ENCODE measurements around the gene GLRX.

GLRX gene

GRCh38 chr5:95799191-95799835 is 23.2 kb downstream of the GLRX start:
- no peak overlapping the region for H3K27ac ChIP-seq (ENCODE audit: low read length)
- H3K4me3 ChIP-seq (ENCODE audit: low read length) = no peak overlapping the region
- no peaks in the 10 kb centered on the region for H3K27me3 ChIP-seq (replicated peaks; ENCODE audit: insufficient read depth, low read length)
- H2AFZ ChIP-seq (ENCODE audit: low read length) = no peak overlapping the region
- H3K9me3 ChIP-seq (replicated peaks; ENCODE audit: insufficient read depth, low read length) = no peaks in the 10 kb centered on the region
- H3K36me3 ChIP-seq (replicated peaks; ENCODE audit: insufficient read depth, low read length) = no peaks in the 10 kb centered on the region
- H3K4me2 ChIP-seq (ENCODE audit: low read depth, low read length) = no peak overlapping the region
- no peaks in the 10 kb centered on the region for H3K79me2 ChIP-seq (ENCODE audit: low read length)
- H3F3A ChIP-seq (ENCODE audit: insufficient read depth, low read length) = no peaks in the 10 kb centered on the region
- no peaks in the 10 kb centered on the region for H3K4me1 ChIP-seq (ENCODE audit: low read length)
- H3K9ac ChIP-seq (ENCODE audit: low read length) = no peak overlapping the region
- H4K20me1 ChIP-seq (ENCODE audit: insufficient read depth, low read length) = no peaks in the 10 kb centered on the region
- H3K9me2 ChIP-seq (replicated peaks; ENCODE audit: insufficient read depth, low read length) = no peaks in the 10 kb centered on the region
- TF ChIP-seq, protein P1, sequence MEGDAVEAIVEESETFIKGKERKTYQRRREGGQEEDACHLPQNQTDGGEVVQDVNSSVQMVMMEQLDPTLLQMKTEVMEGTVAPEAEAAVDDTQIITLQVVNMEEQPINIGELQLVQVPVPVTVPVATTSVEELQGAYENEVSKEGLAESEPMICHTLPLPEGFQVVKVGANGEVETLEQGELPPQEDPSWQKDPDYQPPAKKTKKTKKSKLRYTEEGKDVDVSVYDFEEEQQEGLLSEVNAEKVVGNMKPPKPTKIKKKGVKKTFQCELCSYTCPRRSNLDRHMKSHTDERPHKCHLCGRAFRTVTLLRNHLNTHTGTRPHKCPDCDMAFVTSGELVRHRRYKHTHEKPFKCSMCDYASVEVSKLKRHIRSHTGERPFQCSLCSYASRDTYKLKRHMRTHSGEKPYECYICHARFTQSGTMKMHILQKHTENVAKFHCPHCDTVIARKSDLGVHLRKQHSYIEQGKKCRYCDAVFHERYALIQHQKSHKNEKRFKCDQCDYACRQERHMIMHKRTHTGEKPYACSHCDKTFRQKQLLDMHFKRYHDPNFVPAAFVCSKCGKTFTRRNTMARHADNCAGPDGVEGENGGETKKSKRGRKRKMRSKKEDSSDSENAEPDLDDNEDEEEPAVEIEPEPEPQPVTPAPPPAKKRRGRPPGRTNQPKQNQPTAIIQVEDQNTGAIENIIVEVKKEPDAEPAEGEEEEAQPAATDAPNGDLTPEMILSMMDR (IDR thresholded peaks at IDR 0.05; ENCODE audit: low read length) = no peak
- TF ChIP-seq EZH2phosphoT487 (IDR thresholded peaks at IDR 0.05; ENCODE audit: low read length) (no peak), EZH2 (optimal IDR thresholded peaks at IDR 0.05; ENCODE audit: low read depth, low read length) (no peak)
- no peak for DNase-seq

DNA sequence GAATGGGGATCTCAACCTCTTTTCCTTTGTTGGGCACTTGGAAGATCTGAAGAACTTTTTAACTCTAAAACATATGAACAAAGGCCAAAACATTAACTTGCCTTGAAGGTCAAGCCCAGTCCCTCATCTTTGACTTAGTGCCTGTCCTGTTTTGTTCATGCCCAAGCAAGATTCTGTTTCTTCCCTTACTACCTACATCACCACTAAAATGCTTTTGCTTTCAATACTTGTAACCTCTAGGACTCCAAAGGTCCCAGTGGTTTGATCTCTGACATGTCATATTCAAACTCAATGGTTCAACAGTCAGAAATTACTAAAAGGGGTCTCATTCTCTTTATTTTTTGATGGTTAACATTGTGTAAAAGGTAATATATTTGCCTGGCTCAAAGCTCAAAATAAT is 24.0 kb downstream of the GLRX start:
- no peak overlapping the region for H3K9ac ChIP-seq (ENCODE audit: low read length)
- H3K27me3 ChIP-seq (replicated peaks; ENCODE audit: insufficient read depth, low read length) = no peaks in the 10 kb centered on the region
- no peaks in the 10 kb centered on the region for H3K36me3 ChIP-seq (replicated peaks; ENCODE audit: insufficient read depth, low read length)
- H3K79me2 ChIP-seq (ENCODE audit: low read length) = no peaks in the 10 kb centered on the region
- H3K4me3 ChIP-seq (ENCODE audit: low read length) = no peak overlapping the region
- H3K9me3 ChIP-seq (replicated peaks; ENCODE audit: insufficient read depth, low read length) = no peaks in the 10 kb centered on the region
- no peaks in the 10 kb centered on the region for H4K20me1 ChIP-seq (ENCODE audit: insufficient read depth, low read length)
- no peak overlapping the region for H3K27ac ChIP-seq (ENCODE audit: low read length)
- no peak overlapping the region for H2AFZ ChIP-seq (ENCODE audit: low read length)
- no peak overlapping the region for H3K4me2 ChIP-seq (ENCODE audit: low read depth, low read length)
- TF ChIP-seq EZH2phosphoT487 (IDR thresholded peaks at IDR 0.05; ENCODE audit: low read length) (no peak), EZH2 (optimal IDR thresholded peaks at IDR 0.05; ENCODE audit: low read depth, low read length) (no peak)
- TF ChIP-seq, protein P1 (IDR thresholded peaks at IDR 0.05; ENCODE audit: low read length) = no peak
- no peaks in the 10 kb centered on the region for H3F3A ChIP-seq (ENCODE audit: insufficient read depth, low read length)
- no peak for DNase-seq
- no peaks in the 10 kb centered on the region for H3K9me2 ChIP-seq (replicated peaks; ENCODE audit: insufficient read depth, low read length)
- H3K4me1 ChIP-seq (ENCODE audit: low read length) = no peaks in the 10 kb centered on the region

- no peak overlapping the region for H3K4me2 ChIP-seq (ENCODE audit: low read depth, low read length)
- H3K9ac ChIP-seq (ENCODE audit: low read length) = no peak overlapping the region
- no peak overlapping the region for H2AFZ ChIP-seq (ENCODE audit: low read length)
- no peaks in the 10 kb centered on the region for H3K9me2 ChIP-seq (replicated peaks; ENCODE audit: insufficient read depth, low read length)
- DNase-seq = no peak
- no peaks in the 10 kb centered on the region for H3K27me3 ChIP-seq (replicated peaks; ENCODE audit: insufficient read depth, low read length)
- H3K9me3 ChIP-seq (replicated peaks; ENCODE audit: insufficient read depth, low read length) = no peaks in the 10 kb centered on the region
- H3K27ac ChIP-seq (ENCODE audit: low read length) = no peak overlapping the region
- H4K20me1 ChIP-seq (ENCODE audit: insufficient read depth, low read length) = no peaks in the 10 kb centered on the region
- no peaks in the 10 kb centered on the region for H3F3A ChIP-seq (ENCODE audit: insufficient read depth, low read length)
- H3K36me3 ChIP-seq (replicated peaks; ENCODE audit: insufficient read depth, low read length) = no peaks in the 10 kb centered on the region
- TF ChIP-seq EZH2 (optimal IDR thresholded peaks at IDR 0.05; ENCODE audit: low read depth, low read length) (no peak), EZH2phosphoT487 (IDR thresholded peaks at IDR 0.05; ENCODE audit: low read length) (no peak)
- TF ChIP-seq, protein P1 (IDR thresholded peaks at IDR 0.05; ENCODE audit: low read length) = no peak
- H3K4me1 ChIP-seq (ENCODE audit: low read length) = no peaks in the 10 kb centered on the region
- H3K4me3 ChIP-seq (ENCODE audit: low read length) = no peak overlapping the region
- no peaks in the 10 kb centered on the region for H3K79me2 ChIP-seq (ENCODE audit: low read length)
Measured at GRCh38 chr5:95798048-95798447, 24.5 kb downstream of the GLRX start.

Measured in MM.1S (cell line).